ENCODE results near the gene RRP8. TPM values are rescaled to one million over a fixed set of nuclear protein-coding genes. Genes with fewer than 3 reads are reported as not detected.

RRP8 gene
- total RNA-seq, 1 experiment from 2014 or later, result 18.0 TPM

DNA sequence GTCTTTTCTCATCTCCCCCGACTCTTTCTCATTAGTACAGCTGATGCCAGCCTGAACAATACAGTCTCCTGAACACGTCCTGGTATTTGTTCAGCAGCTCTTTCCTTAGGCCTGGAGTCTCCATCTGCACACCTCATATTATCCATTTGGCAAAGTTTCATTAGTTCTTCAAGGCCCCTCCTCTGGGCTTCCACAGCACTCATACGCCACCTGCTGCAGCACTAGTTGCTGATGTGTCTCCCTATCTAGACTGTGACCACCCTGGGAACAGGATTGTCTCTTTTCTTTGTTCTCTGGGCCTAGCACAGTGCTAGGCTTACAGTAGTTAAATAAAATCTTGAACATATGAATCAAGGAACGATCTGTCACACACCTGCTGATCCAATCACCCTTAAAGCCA is 35.0 kb upstream of the RRP8 start:
- no peaks in the 10 kb centered on the region for H3K36me3 ChIP-seq (replicated peaks; ENCODE audit: control insufficient read depth, insufficient read depth, low read length)
- H3K4me3 ChIP-seq (ENCODE audit: insufficient read depth, low read depth, low read length), result no peak overlapping the region
- no peak for DNase-seq
- H3K27me3 ChIP-seq (ENCODE audit: control insufficient read depth, insufficient read depth, low read length), result no peaks in the 10 kb centered on the region

- no peaks in the 10 kb centered on the region for H3K27me3 ChIP-seq (ENCODE audit: control insufficient read depth, insufficient read depth, low read length)
- no peak for DNase-seq
- H3K4me3 ChIP-seq (ENCODE audit: insufficient read depth, low read depth, low read length), result no peak overlapping the region
- H3K36me3 ChIP-seq (replicated peaks; ENCODE audit: control insufficient read depth, insufficient read depth, low read length), result no peaks in the 10 kb centered on the region
Observed at GRCh38 chr11:6637871-6638270, 34.5 kb upstream of the RRP8 start.

- Histone ChIP-seq H3K4me3 (ENCODE audit: insufficient read depth, low read depth, low read length) (no peak overlapping the region), H3K36me3 (replicated peaks; ENCODE audit: control insufficient read depth, insufficient read depth, low read length) (no peaks in the 10 kb centered on the region), H3K27me3 (ENCODE audit: control insufficient read depth, insufficient read depth, low read length) (peaks cover 4% of the 10 kb centered on the region)
- no peak for DNase-seq
Observed at GRCh38 chr11:6636480-6636879, 33.1 kb upstream of the RRP8 start.

GRCh38 chr11:6635082-6635932 is 31.9 kb upstream of the RRP8 start:
- no peak overlapping the region for H3K4me3 ChIP-seq (ENCODE audit: insufficient read depth, low read depth, low read length)
- H3K36me3 ChIP-seq (replicated peaks; ENCODE audit: control insufficient read depth, insufficient read depth, low read length), result no peaks in the 10 kb centered on the region
- no peak for DNase-seq
- peaks cover 16% of the 10 kb centered on the region for H3K27me3 ChIP-seq (ENCODE audit: control insufficient read depth, insufficient read depth, low read length)

- Histone ChIP-seq H3K27me3 (ENCODE audit: control insufficient read depth, insufficient read depth, low read length) (peaks cover 23% of the 10 kb centered on the region), H3K4me3 (ENCODE audit: insufficient read depth, low read depth, low read length) (no peak overlapping the region), H3K36me3 (replicated peaks; ENCODE audit: control insufficient read depth, insufficient read depth, low read length) (no peaks in the 10 kb centered on the region)
- no peak for DNase-seq
Observed at GRCh38 chr11:6634534-6634933, 31.1 kb upstream of the RRP8 start.

DNA sequence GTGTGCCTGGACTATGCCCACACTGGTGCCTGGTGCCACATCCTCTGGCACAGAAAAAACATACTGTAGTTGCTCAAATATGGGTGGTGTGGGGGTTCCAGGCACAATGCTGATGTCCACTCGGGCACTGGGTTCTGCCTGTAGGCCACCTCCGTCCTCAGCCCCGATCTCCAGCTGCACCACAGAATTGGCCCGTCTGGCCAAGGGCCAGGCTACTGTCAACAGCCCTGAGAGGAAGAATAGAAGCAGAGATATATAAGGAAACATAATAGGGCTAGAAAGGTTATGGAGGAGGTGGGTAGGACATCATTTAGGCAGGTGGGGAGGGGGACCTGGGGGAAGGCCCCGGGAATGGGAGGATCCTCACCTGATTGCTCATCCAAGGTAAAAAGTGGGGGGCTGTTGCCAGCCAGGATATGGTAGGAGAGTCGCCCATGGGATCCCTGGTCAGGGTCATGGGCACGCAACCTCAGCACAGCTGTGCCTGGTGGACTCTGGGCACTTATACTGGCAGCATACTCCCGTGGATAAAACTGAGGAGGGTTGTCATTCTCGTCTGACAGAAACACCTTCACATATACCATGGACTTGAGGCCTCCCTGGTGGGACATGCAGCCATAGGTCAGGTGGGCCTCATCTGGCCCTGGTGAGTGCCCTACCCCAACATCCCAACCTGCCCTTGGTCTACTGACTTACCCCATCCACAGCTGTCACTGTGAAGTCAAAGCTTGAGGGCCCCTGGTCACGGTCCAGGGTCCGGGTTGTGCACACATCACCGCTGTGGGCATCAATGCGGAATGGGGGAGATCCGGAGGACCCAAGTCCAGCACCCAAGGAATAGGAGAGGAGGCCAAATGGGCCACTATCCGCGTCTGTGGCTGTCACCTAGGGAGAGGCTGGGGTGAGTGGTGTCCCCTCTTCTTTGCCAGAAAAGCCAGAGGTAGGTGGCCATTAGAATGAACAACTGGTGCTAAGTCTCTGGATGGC is 30.3 kb upstream of the RRP8 start:
- peaks cover 29% of the 10 kb centered on the region for H3K27me3 ChIP-seq (ENCODE audit: control insufficient read depth, insufficient read depth, low read length)
- H3K36me3 ChIP-seq (replicated peaks; ENCODE audit: control insufficient read depth, insufficient read depth, low read length), result no peaks in the 10 kb centered on the region; the same call in 1 of the 2 replicates
- no peak for DNase-seq
- no peak overlapping the region for H3K4me3 ChIP-seq (ENCODE audit: insufficient read depth, low read depth, low read length)

DNA sequence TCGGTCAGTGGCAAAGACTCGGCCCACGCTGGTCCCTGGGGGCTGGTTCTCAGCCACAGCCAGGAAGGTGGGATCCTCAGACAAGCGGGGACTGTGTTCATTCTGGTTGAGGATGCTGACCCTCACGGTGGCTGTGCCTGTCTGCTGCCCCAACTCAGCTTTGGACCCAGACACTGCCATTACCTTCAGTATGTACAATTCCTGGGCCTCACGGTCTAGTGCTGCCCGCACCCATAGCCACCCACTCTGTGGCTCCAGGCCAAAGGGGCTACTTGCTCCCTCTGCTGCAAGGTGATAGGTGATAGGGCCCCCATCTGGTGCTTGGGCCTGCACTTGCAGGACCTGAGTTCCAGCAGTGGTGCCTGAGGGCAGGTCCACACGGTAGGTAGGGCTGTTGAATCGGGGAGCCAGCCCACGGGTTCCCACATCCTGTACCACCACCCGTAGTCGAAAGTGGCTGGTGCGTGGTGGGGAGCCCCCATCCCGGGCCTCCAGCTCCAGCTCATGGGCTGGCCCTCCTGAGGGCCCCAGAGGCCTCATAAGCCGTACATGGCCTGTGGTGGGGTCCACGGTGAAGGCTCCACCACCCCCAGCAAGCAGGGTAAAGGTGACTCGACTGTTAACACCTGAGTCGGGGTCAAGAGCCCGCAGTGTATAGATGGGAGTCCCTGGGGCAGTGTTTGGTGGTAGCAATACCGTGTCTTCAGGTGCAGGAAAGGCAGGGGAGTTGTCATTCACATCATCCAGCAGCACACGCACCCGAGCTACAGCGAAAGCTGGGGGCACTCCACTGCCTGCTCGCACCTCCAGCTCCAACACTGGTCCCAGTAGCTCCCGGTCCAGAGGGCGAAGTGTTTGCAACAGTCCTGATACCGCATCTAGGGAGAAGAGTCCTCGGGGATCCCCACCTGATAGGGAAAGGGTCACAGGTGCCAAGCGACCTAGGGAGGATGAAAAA is 29.0 kb upstream of the RRP8 start:
- DNase-seq, result peak; percentile 22
- no peaks in the 10 kb centered on the region; the same call in none of the 2 replicates for H3K36me3 ChIP-seq (replicated peaks; ENCODE audit: control insufficient read depth, insufficient read depth, low read length)
- H3K27me3 ChIP-seq (ENCODE audit: control insufficient read depth, insufficient read depth, low read length), result peaks cover 29% of the 10 kb centered on the region
- no peak overlapping the region for H3K4me3 ChIP-seq (ENCODE audit: insufficient read depth, low read depth, low read length)

DNA sequence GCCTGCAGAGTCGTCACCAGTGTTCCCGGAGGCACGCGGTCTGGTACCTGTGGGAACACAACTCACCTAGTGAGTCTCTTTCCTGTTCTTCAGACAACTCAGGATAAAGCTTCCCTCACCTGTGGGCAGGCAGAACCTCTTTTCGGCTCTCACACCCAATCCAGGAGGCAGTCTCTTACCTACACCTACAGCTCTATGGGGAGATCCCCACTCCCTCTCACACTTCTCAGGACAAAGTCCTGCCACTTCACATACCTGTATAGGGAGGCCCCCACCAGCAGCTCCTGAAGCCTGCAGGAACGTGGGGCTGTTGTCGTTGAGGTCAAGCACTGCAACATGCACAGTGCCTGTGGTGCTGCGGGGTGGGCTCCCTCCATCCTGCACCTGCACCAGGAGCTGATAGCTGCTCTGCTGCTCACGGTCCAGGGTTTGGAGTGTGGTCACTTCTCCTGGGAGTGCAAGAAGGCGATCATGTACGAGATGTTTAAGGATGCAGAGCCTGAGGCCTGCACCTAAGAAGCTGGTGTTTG is 28.0 kb upstream of the RRP8 start:
- Histone ChIP-seq H3K27me3 (ENCODE audit: control insufficient read depth, insufficient read depth, low read length) (peaks cover 29% of the 10 kb centered on the region), H3K36me3 (replicated peaks; ENCODE audit: control insufficient read depth, insufficient read depth, low read length) (no peaks in the 10 kb centered on the region; the same call in none of the 2 replicates), H3K4me3 (ENCODE audit: insufficient read depth, low read depth, low read length) (no peak overlapping the region)
- peak; percentile 30 for DNase-seq

DNA sequence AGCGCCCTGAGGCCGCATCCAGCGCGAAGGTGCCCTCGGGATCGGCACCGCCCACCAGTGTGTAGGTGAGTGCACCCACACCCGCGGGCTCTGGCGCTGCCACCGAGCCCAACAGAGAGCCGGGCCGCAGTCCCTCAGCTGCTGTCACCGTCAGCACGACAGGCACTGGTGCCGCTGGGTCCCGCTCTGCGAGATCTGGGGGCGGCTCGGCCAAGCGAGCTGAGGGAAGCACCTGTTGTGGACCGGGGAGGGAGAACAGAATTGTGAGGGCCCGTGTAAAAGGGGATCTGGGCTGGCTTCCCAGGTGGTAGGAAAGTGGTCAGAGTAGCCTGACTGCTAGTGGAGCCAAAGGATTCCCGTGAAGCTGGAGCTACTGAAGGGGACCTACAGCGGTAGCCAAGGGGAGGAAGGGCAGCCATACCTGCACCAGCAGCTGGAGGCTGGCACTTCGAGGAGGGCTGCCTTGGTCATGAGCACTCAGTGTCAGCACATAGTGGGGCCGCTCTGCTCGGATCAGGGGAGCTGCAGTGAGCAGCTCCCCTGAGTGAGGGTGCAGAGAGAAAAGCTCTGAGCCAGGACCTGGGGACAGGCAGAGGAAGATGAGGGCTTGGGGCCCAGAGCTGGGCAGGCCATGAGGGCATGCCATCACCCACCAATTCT is 27.3 kb upstream of the RRP8 start:
- H3K36me3 ChIP-seq (replicated peaks; ENCODE audit: control insufficient read depth, insufficient read depth, low read length), result peaks cover 1% of the 10 kb centered on the region
- peak overlapping the region; percentile 51 for H3K4me3 ChIP-seq (ENCODE audit: insufficient read depth, low read depth, low read length)
- DNase-seq, result no peak
- H3K27me3 ChIP-seq (ENCODE audit: control insufficient read depth, insufficient read depth, low read length), result peaks cover 29% of the 10 kb centered on the region

DNA sequence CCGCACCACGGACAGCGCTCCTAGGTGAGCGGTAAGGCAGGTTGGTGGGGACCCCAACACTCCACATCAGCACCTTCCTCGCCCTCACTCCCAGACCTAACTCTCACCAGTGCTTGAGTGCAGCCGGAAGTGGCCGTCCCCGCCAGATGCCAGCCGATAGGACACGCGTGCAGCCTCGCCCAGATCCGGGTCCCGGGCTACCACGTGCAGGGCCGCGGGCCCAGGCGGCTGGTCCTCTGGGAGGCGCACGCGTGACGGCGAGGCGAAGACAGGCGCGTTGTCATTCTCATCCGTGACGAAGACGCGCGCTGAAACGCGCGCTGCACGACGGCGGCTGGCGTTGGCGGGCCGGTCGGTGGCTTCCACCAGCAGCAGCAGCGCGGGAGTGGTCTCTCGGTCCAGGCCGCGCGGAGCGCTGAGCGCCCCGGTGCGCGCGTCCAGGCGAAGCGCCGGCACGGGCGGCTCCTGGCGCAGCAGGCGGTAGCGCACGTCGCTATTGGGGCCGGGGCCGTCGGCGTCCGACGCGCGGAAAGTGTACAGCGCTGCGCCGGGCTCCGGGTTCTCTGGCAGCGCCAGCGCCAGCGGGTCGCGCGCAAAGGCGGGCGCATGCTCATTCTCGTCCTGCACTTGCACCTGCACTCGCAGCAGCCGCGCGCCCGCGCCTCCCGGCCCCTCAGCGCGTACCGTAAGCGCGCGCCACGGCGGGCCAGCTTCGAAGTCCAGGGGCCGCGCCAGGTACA is 26.6 kb upstream of the RRP8 start:
- H3K27me3 ChIP-seq (ENCODE audit: control insufficient read depth, insufficient read depth, low read length), result peaks cover 29% of the 10 kb centered on the region
- peak; percentile 96 for DNase-seq
- peaks cover 2% of the 10 kb centered on the region for H3K36me3 ChIP-seq (replicated peaks; ENCODE audit: control insufficient read depth, insufficient read depth, low read length)
- H3K4me3 ChIP-seq (ENCODE audit: insufficient read depth, low read depth, low read length), result peak overlapping the region; percentile 51

GRCh38 chr11:6629573-6629891 is 26.1 kb upstream of the RRP8 start:
- H3K4me3 ChIP-seq (ENCODE audit: insufficient read depth, low read depth, low read length), result peak overlapping the region; percentile 51
- peaks cover 29% of the 10 kb centered on the region for H3K27me3 ChIP-seq (ENCODE audit: control insufficient read depth, insufficient read depth, low read length)
- no peak for DNase-seq
- H3K36me3 ChIP-seq (replicated peaks; ENCODE audit: control insufficient read depth, insufficient read depth, low read length), result peaks cover 5% of the 10 kb centered on the region

- Histone ChIP-seq H3K4me3 (ENCODE audit: insufficient read depth, low read depth, low read length) (no peak overlapping the region), H3K27me3 (ENCODE audit: control insufficient read depth, insufficient read depth, low read length) (peaks cover 29% of the 10 kb centered on the region), H3K36me3 (replicated peaks; ENCODE audit: control insufficient read depth, insufficient read depth, low read length) (peaks cover 5% of the 10 kb centered on the region)
- DNase-seq, result no peak
Observed at GRCh38 chr11:6628526-6628925, 25.1 kb upstream of the RRP8 start.

- no peak for DNase-seq
- H3K36me3 ChIP-seq (replicated peaks; ENCODE audit: control insufficient read depth, insufficient read depth, low read length), result peaks cover 5% of the 10 kb centered on the region
- peaks cover 29% of the 10 kb centered on the region for H3K27me3 ChIP-seq (ENCODE audit: control insufficient read depth, insufficient read depth, low read length)
- H3K4me3 ChIP-seq (ENCODE audit: insufficient read depth, low read depth, low read length), result no peak overlapping the region
Observed at GRCh38 chr11:6627762-6628241, 24.4 kb upstream of the RRP8 start.
